SIG-M5 (cell line): ENCODE measurements around the gene RCOR2.

ENCODE experiments used
- DNase-seq: peaks from one replicate; lab custom pipeline; 2025; lab: John Stamatoyannopoulos, UW

RCOR2 gene

DNA sequence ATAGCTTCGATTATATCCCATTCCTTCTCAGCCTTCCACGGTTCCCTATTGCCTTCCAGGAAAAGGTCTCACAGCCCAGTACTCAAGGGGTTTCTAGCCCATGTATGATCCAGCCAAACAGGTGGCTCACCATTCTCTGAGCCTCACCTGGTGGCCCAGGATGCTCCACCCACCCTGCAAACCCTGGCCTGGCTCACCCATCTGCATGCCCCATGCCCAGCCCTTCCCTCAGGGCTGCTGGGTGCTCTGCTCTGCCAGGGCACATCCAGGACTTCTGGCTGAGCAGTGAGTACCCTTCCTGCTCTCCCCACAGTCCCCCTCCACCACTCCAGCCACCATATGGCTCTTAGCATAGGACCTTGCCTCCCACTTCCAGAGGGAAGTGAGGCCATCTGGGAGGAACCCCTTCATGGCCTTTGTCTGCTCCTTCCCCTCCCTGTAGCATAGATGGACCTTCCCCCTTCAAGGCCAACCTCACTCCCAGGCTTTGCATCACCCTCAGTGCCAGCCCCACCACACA, 5.8 kb upstream of the RCOR2 start:
- DNase-seq: no peak

DNA sequence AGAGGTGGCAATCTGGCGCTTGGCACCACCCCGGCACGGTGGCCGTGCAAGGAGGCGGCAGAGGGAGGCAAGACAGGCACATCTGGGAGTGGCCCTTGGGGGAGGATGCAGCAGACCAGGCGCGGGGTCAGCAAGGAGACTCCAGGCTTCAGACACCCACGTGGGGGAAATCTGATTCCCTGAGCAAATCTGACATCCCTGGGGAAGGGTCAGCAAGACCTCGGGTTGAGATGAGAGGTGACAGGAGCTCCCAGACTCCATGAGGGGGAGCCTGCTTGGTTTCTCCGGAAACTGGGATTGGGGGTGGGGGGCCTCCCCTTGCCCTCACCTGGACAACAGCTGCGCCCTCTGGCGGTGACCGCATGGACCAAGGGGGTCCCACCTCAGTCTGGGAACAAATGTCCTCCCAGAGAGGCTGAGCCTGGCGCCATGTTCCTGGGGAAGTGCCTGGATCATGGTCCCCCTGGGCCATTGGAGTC, 4.0 kb upstream of the RCOR2 start:
- DNase-seq: no peak

DNA sequence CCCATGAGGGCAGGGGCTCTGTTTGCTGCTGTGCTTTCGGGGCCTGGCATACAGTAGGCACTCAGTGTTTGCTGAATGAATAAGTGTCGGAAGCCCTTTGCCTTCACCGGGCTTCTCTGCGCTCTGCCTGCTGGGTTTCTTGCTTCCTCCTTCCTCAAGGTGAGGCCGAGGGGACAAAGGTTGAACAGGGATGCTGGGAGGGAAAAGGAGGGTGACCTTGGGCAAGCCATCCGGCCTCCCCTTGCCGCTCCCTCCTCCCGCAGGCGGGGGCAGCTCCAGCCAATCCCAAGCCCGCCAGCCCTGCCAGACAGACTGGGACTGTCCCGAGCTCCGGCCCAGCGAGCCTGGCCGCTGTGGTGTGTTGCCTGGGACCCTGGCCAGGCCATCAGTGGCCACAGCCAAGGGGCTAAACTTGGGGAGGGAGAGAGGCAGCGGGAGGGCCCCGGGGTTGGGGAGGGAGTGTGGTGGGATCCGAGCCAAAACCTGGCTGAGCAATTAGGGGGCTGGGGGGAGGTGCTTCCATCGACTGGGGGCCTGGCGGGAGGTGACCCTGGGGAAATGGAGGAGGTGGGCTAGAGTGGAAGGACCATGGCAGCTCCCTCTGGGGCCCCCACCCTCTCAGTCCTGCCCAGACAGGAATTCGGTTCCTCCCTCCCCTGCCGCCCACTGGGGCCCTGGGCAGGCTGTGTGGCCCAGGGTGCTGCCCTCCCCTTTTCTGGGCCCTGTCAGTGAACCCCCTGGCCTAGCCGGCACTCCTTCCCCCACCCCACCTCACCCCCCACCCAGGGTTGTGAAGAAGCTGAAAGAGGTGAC, 3.4 kb upstream of the RCOR2 start:
- DNase-seq: no peak

- no peak for DNase-seq
Measured at GRCh38 chr11:63919267-63920125, 2.5 kb upstream of the RCOR2 start.

- no peak for DNase-seq
Measured at GRCh38 chr11:63918507-63919191, 1.7 kb upstream of the RCOR2 start.

DNA sequence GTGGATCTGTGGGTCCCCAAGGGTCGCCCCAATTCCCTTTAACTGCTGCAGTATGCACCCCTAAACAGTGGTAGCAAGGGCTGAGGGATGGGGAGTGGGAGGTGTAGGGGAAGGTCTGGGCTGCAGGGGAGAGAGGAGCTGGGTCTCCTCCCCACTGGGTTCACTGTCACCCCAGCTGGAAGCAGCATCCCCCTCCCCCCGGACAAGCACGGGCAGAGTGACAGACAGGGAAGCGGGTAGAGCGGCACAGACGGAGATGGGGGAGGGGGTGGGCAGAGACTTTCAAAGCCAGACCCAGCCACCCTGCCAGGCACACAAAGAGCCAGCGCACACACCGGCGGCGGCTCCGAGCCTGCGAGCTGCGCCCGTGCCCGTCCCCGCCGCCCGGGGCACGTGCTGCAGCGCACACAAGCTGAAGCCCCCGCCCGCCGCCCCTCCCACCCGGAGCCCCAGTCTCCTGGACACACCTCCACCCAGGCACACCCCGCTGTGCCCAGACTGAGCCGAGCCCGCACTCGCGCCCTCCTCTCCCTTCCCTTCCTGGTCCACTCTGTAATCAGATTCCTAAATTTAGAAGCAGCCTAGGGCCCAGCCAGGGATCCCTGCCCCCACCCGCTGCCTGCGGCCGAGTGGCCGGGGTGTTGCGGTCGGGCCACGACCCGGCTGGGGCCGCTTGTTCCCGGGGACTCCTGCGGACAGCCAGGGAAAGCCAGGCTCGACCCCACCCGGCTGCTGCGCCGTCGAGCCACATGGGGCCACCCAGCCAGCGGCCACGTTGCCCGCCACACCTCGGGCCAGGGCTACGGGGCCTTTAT, 935 bp upstream of the RCOR2 start:
- no peak for DNase-seq

GRCh38 chr11:63915961-63916836, 765 bp downstream of the RCOR2 start:
- no peak for DNase-seq

GRCh38 chr11:63914896-63915691, 1.9 kb downstream of the RCOR2 start:
- no peak for DNase-seq

DNA sequence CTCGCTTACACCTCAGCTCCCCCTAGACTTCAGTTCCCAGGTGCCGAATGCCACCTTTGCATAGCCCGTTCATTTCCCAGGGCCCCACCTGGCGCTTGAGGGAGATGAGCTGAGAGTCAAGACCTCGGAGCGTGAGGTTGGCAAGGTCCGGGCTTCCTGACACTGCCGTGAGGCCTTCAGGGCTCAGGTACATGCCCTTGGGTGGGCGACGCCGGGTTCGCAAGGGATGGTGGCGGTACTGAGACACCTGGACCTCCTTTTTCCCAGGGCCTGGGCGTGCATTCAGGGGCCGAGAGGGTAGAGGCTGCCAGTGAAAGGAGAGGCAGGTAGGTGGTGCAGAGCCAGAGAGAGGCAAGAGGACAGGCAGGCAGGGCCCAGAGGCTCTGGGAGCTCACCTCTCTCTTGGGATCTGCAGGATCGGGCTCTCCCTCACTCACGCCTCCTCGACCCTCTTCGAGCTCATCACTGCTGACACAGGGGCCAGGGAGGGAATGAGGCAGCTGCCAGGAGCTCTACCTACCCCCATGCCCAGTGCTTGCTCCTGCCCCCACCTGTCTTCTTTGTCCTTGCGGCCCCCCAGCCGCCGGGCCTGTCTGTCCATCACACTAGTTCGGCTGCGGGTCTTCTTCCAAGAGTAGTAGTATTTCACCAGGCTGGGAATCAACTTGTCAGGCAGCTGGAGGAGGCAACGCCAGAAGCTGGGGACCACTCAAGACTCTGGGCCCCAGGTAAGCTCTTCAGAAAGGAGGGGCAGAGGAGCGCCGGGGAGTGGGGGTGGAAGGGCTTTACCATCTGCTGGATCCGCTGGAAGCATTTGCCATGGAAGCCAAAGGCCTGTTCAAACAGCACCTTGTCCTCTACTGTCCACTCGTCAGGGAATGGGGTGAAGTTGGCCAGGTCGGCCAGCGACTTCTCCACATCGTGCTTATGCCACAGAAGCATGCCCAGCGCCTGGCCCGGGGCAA, 2.8 kb downstream of the RCOR2 start:
- no peak for DNase-seq

DNA sequence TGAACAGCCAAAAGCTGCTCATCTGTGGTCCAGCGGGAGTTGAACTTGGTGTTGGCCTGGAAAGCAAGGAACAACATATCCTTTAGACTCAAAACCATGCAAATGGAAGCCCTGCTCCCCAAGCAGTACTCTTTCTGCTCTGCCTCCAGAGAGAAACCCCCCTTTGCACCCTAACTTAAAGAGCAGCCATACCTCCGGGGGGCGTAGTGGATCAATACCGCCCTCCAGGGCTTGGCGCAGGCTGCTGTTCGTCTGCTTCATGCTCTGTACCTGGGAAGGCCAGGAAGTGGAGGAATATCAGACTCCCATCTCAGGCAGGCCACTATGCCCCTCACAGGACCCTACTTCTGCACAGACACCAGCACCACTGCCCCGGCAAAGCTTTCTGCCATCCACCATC, 4.3 kb downstream of the RCOR2 start:
- no peak for DNase-seq

- DNase-seq: no peak
Measured at GRCh38 chr11:63911876-63912275, 5.1 kb downstream of the RCOR2 start.

- DNase-seq: no peak
Measured at GRCh38 chr11:63911440-63911839, 5.5 kb downstream of the RCOR2 start.

DNA sequence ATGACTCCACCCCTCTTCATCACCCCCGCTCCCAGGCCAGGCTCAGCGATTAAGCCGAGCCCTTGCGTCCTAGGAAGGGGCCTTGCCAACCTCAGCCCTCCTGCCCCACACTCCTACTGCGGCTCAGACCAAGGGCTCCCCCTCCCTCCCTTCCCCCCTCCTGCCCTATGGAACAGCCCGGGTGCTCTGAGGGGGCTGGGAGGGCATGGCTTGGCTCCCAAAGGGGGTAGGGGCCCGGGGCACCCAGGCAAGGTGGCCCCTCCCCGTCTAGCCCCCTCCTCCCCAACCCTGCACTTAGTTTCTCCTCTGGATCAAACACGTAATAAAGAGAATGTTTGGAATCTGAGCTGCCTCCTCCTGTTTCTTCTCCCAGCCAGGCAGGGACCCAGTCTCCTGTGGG, 6.3 kb downstream of the RCOR2 start:
- no peak for DNase-seq

DNA sequence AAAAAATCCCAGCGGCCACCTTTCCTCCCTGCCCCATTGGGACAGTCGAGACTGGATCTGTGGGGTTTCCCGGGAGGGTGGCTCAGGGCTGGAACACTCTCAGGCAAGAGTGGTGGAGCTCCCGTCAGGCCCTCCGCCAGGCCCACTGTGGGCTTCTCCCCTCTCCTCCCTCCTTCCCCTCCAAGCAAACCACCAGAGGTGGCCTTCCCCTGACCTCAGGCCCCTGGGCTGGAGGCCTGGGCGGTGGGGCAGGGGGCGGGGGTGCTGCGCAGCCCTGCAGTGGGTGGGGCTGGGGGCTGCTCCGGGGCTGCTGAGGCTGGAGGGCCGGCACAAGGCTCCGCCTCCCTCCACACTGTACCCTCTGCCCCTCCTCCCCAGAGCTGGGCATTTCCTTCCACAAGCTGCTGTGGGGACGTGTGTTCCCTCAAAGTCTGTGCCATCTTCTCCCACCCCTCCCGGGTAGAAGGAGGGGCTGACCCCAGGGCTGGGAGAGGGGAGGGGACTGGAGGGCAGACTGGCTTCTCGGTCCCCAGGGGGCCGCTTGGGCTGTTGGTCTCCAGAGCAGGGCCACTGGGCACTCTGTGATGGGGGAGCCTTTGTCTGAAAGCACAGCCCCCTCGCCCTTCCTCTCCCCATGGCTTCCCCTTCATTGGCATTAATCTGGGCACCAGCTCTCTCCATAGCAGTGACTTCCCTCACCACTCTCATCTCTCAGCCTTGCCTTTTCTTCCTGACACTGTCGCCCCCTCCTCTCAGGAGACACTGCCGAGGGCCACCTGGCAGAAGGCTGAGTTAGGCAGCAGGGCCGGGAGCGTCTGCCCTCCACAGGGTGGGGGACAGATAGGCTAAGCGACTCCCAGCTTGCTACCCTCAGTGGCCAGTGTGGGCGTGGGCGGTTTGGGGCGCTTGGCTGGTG, 7.1 kb downstream of the RCOR2 start:
- DNase-seq: no peak

GRCh38 chr11:63908631-63909401, 8.1 kb downstream of the RCOR2 start:
- no peak for DNase-seq

GRCh38 chr11:63907808-63908530, 9.0 kb downstream of the RCOR2 start:
- no peak for DNase-seq
